MM.1S (cell line): ENCODE data around the gene POC1A.

Experiments used
- DNase-seq: peaks from one replicate; pipeline ENCODE4 v3.0.0-alpha.2; 2015
- H2AFZ ChIP-seq: fragments of 300-600 bp; sonication (generic); 2 replicates; pipeline ENCODE4 v1.6.0; 2016; ENCODE audit warnings: antibody characterized with exemption, low read length
- H3F3A ChIP-seq: fragments of 300-600 bp; sonication (generic); 2 replicates; pipeline ENCODE4 v1.6.1; 2016; ENCODE audit warnings: mild to moderate bottlenecking, antibody characterized with exemption, low read length, moderate library complexity, mixed read lengths; ENCODE audit not compliant: insufficient read depth
- H3K27ac ChIP-seq: fragments of 300-600 bp; sonication (generic); 2 replicates; pipeline ENCODE4 v1.5.1; 2016; ENCODE audit warnings: mild to moderate bottlenecking, low read length
- H3K27me3 ChIP-seq: fragments of 300-600 bp; sonication (generic); replicated peaks from 2 replicates; pipeline ENCODE4 v1.6.0; 2016; ENCODE audit warnings: low read length; ENCODE audit not compliant: insufficient read depth
- H3K36me3 ChIP-seq: fragments of 300-600 bp; sonication (generic); replicated peaks from 2 replicates; pipeline ENCODE4 v1.6.1; 2016; ENCODE audit warnings: mild to moderate bottlenecking, low read length, mixed read lengths; ENCODE audit not compliant: insufficient read depth
- H3K4me1 ChIP-seq: fragments of 300-600 bp; sonication (generic); 2 replicates; pipeline ENCODE4 v1.6.1; 2016; ENCODE audit warnings: low read length, mixed read lengths
- H3K4me2 ChIP-seq: fragments of 300-600 bp; sonication (generic); 2 replicates; pipeline ENCODE4 v1.6.0; 2016; ENCODE audit warnings: low read depth, low read length
- H3K4me3 ChIP-seq: fragments of 300-600 bp; sonication (generic); 2 replicates; pipeline ENCODE4 v1.5.1; 2016; ENCODE audit warnings: low read length, mixed read lengths
- H3K79me2 ChIP-seq: fragments of 300-600 bp; sonication (generic); 2 replicates; pipeline ENCODE4 v1.6.1; 2016; ENCODE audit warnings: mixed run types, low read length, mixed read lengths
- H3K9ac ChIP-seq: fragments of 300-600 bp; sonication (generic); 2 replicates; pipeline ENCODE4 v1.6.1; 2016; ENCODE audit warnings: low read length, mixed read lengths
- H3K9me2 ChIP-seq: fragments of 300-600 bp; sonication (generic); replicated peaks from 2 replicates; pipeline ENCODE4 v1.6.1; 2016; ENCODE audit warnings: mild to moderate bottlenecking, low read length, mixed read lengths; ENCODE audit not compliant: insufficient read depth
- H3K9me3 ChIP-seq: fragments of 300-600 bp; sonication (generic); replicated peaks from 2 replicates; pipeline ENCODE4 v1.6.1; 2016; ENCODE audit warnings: mild to moderate bottlenecking, low read length, mixed read lengths; ENCODE audit not compliant: insufficient read depth
- H4K20me1 ChIP-seq: fragments of 300-600 bp; sonication (generic); 2 replicates; pipeline ENCODE4 v1.6.1; 2016; ENCODE audit warnings: mild to moderate bottlenecking, low read length, moderate library complexity, mixed read lengths; ENCODE audit not compliant: insufficient read depth
- CTCF ChIP-seq: fragments of 300-600 bp; sonication (generic); IDR thresholded peaks from 2 replicates; pipeline ENCODE4 v1.5.1; 2016; ENCODE audit warnings: antibody characterized with exemption, low read length, mixed read lengths
- EZH2 ChIP-seq: fragments of 300-600 bp; sonication (generic); optimal IDR thresholded peaks from 2 replicates; pipeline ENCODE3; 2017; ENCODE audit warnings: low read depth, mild to moderate bottlenecking, antibody characterized with exemption, low read length, mixed read lengths
- EZH2phosphoT487 ChIP-seq: fragments of 300-600 bp; sonication (generic); IDR thresholded peaks from 2 replicates; pipeline ENCODE4 v1.6.1; 2018; ENCODE audit warnings: antibody characterized with exemption, low read length

POC1A gene

GRCh38 chr3:52028572-52028971, 125.7 kb downstream of the POC1A start:
- Histone ChIP-seq H2AFZ (no peak overlapping the region), H3K9ac (no peak overlapping the region)
- DNase-seq = no peak

GRCh38 chr3:52026041-52026440, 128.2 kb downstream of the POC1A start:
- Histone ChIP-seq H2AFZ (no peak overlapping the region), H3K4me2 (no peak overlapping the region), H3K27me3 (no peaks in the 10 kb centered on the region), H3K9me2 (no peaks in the 10 kb centered on the region), H3K4me1 (no peaks in the 10 kb centered on the region), H3F3A (no peaks in the 10 kb centered on the region), H3K4me3 (no peak overlapping the region), H4K20me1 (no peaks in the 10 kb centered on the region), H3K9me3 (no peaks in the 10 kb centered on the region), H3K27ac (no peak overlapping the region), H3K79me2 (no peaks in the 10 kb centered on the region), H3K9ac (no peak overlapping the region), H3K36me3 (no peaks in the 10 kb centered on the region)
- TF ChIP-seq EZH2 = no peak
- TF ChIP-seq EZH2phosphoT487 = no peak
- TF ChIP-seq CTCF = no peak
- no peak for DNase-seq

More at GRCh38 chr3:52028572-52028971, 125.7 kb downstream of the POC1A start:
- Histone ChIP-seq H3F3A (no peaks in the 10 kb centered on the region), H3K9me3 (no peaks in the 10 kb centered on the region), H3K27me3 (no peaks in the 10 kb centered on the region), H3K4me2 (no peak overlapping the region), H3K27ac (no peak overlapping the region), H4K20me1 (no peaks in the 10 kb centered on the region), H3K79me2 (no peaks in the 10 kb centered on the region), H3K4me1 (no peaks in the 10 kb centered on the region), H3K36me3 (no peaks in the 10 kb centered on the region), H3K9me2 (no peaks in the 10 kb centered on the region), H3K4me3 (no peak overlapping the region)
- TF ChIP-seq CTCF = no peak
- TF ChIP-seq EZH2phosphoT487 = no peak
- TF ChIP-seq EZH2 = no peak

GRCh38 chr3:52025453-52025852, 128.8 kb downstream of the POC1A start:
- Histone ChIP-seq H3K27me3 (no peaks in the 10 kb centered on the region), H3K27ac (no peak overlapping the region), H3K4me3 (no peak overlapping the region), H3F3A (no peaks in the 10 kb centered on the region), H3K4me2 (no peak overlapping the region), H3K9me2 (no peaks in the 10 kb centered on the region), H3K4me1 (no peaks in the 10 kb centered on the region), H3K9me3 (no peaks in the 10 kb centered on the region), H3K79me2 (no peaks in the 10 kb centered on the region), H3K36me3 (no peaks in the 10 kb centered on the region), H4K20me1 (no peaks in the 10 kb centered on the region), H2AFZ (no peak overlapping the region), H3K9ac (no peak overlapping the region)
- TF ChIP-seq CTCF (no peak), EZH2phosphoT487 (no peak), EZH2 (no peak)
- DNase-seq = no peak
